HepG2 (cell line): ENCODE measurements around the gene PLGRKT. TPM values are rescaled to one million over a fixed set of nuclear protein-coding genes. Genes with fewer than 3 reads are reported as not detected.

Experiments used
- ATAC-seq: fragments of 200-7000 bp; cut with Tn5 transposase; 3 replicates; pipeline ENCODE4 v1.9.1; 2020; ENCODE audit warnings: mild to moderate bottlenecking, moderate library complexity
- BruUV-seq: library from RNA; stranded (reverse); fragments of 400-500 nt; replicated peaks from 2 replicates; lab custom pipeline; 2021; lab: Mats Ljungman, UMichigan
- CTCF ChIA-PET: fragments of 300-600 bp; formaldehyde crosslinking; extraction: SDS; loops from one replicate; lab custom pipeline; 2021; ENCODE audit warnings: low total read pairs, inconsistent platforms, low intra/inter-chr PET ratio; lab: Yijun Ruan, JAX
- POLR2A ChIA-PET: fragments of 350-600 bp; sonication (Branson Sonifier 250); formaldehyde crosslinking; loops from one replicate; lab custom pipeline; 2020; ENCODE audit warnings: antibody characterized with exemption, inconsistent platforms; lab: Yijun Ruan, JAX
- DNase-seq: peaks from one replicate; pipeline ENCODE4 v3.0.0-alpha.2; 2015; ENCODE audit warnings: low spot score
- FAIRE-seq: peaks from 3 replicates; lab custom pipeline; 2011; peaks lifted over from hg19 to GRCh38; lab: Jason Lieb, UNC
- H2AFZ ChIP-seq: one replicate; pipeline ENCODE4 v1.6.1; 2011; ENCODE audit warnings: low read length, inconsistent platforms
- H3K27ac ChIP-seq: fragments of 300-600 bp; 3 replicates; pipeline ENCODE4 v1.8.0; 2011; ENCODE audit warnings: mixed run types, mild to moderate bottlenecking, mixed read lengths, low read length, inconsistent platforms; ENCODE audit not compliant: insufficient read depth; ENCODE audit errors: extremely low read length
- H3K27me3 ChIP-seq, 2 experiments: fragments of 200-600 bp in 1 of 2; 2 replicates in 1 of 2; 3 replicates in 1 of 2; pipeline versions ENCODE4 v1.6.0 to v1.8.0; 2011; ENCODE audit warnings: low read length in 2 of 2, mild to moderate bottlenecking in 2 of 2, moderate library complexity in 2 of 2, inconsistent platforms in 1 of 2; ENCODE audit not compliant: insufficient read depth in 2 of 2, control insufficient read depth in 1 of 2
- H3K36me3 ChIP-seq, 2 experiments: fragments of 200-600 bp in 1 of 2; replicated peaks in 1 of 2; 2 replicates in 1 of 2; 3 replicates in 1 of 2; pipeline versions ENCODE4 v1.5.1 to v1.8.0; 2011; ENCODE audit warnings: low read length in 2 of 2, inconsistent platforms in 1 of 2; ENCODE audit not compliant: insufficient read depth in 2 of 2, control insufficient read depth in 1 of 2
- H3K4me1 ChIP-seq: 2 replicates; pipeline ENCODE4 v1.5.1; 2012; ENCODE audit warnings: low read length, inconsistent platforms; ENCODE audit not compliant: insufficient read depth
- H3K4me2 ChIP-seq: 2 replicates; pipeline ENCODE4 v1.6.0; 2011; ENCODE audit warnings: low read depth, low read length, inconsistent platforms
- H3K4me3 ChIP-seq, 3 experiments: fragments of 200-600 bp in 1 of 3; sonication (generic), shearing (Covaris generic) in 1 of 3; replicated peaks in 1 of 3; 2 replicates each; pipeline ENCODE4 v1.5.1; 2011 to 2016; ENCODE audit warnings: low read length in 3 of 3, inconsistent platforms in 2 of 3, low read depth in 2 of 3, mild to moderate bottlenecking in 2 of 3, control low read depth in 1 of 3, mixed read lengths in 1 of 3; ENCODE audit not compliant: insufficient read depth in 1 of 3
- H3K79me2 ChIP-seq: one replicate; pipeline ENCODE4 v1.6.1; 2011; ENCODE audit warnings: low read length, inconsistent platforms; ENCODE audit not compliant: insufficient read depth
- H3K9ac ChIP-seq: 2 replicates; pipeline ENCODE4 v1.6.0; 2011; ENCODE audit warnings: mild to moderate bottlenecking, low read depth, low read length, inconsistent platforms; ENCODE audit not compliant: insufficient read depth
- H3K9me3 ChIP-seq: 2 replicates; pipeline ENCODE4 v1.5.1; 2012; ENCODE audit warnings: mild to moderate bottlenecking, low read length
- H4K20me1 ChIP-seq: 2 replicates; pipeline ENCODE4 v1.6.0; 2011; ENCODE audit warnings: inconsistent platforms, mild to moderate bottlenecking, low read length, moderate library complexity; ENCODE audit not compliant: insufficient read depth
- CBX5 ChIP-seq: sonication (generic); formaldehyde crosslinking; IDR thresholded peaks from 2 replicates; pipeline ENCODE4 v1.4.0; 2020; ENCODE audit warnings: missing genetic modification reagents, borderline replicate concordance
- CREB1 ChIP-seq, 2 experiments: fragments of 450-650 bp in 1 of 2; IDR thresholded peaks; 2 replicates each; pipeline ENCODE4 v1.6.1; 2016 to 2017; ENCODE audit warnings: control low read depth in 1 of 2, mild to moderate bottlenecking in 1 of 2, missing compliant biosample characterization in 1 of 2, missing genetic modification characterization in 1 of 2
- HES4 ChIP-seq: sonication (generic); formaldehyde crosslinking; IDR thresholded peaks from 2 replicates; pipeline ENCODE4 v1.9.0; 2021; ENCODE audit warnings: mild to moderate bottlenecking, missing genetic modification reagents, borderline replicate concordance
- HHEX ChIP-seq: IDR thresholded peaks from 2 replicates; pipeline ENCODE4 v1.6.1; 2016; ENCODE audit warnings: control low read depth
- JUNB ChIP-seq: sonication (generic); formaldehyde crosslinking; IDR thresholded peaks from 2 replicates; pipeline ENCODE4 v1.8.0; 2022; ENCODE audit warnings: missing genetic modification reagents, mild to moderate bottlenecking, borderline replicate concordance
- MEIS2 ChIP-seq: sonication (generic); formaldehyde crosslinking; IDR thresholded peaks from 2 replicates; pipeline ENCODE4 v1.9.0; 2021; ENCODE audit warnings: mild to moderate bottlenecking, missing genetic modification reagents
- RFXAP ChIP-seq: sonication (generic); formaldehyde crosslinking; IDR thresholded peaks from 2 replicates; pipeline ENCODE4 v1.4.0; 2020; ENCODE audit warnings: missing genetic modification reagents, borderline replicate concordance
- SMC3 ChIP-seq: IDR thresholded peaks from 2 replicates; pipeline ENCODE4 v1.6.1; 2011; ENCODE audit warnings: low read length, improper control_type of control experiment
- ZBTB21 ChIP-seq: sonication (generic); formaldehyde crosslinking; IDR thresholded peaks from 2 replicates; pipeline ENCODE4 v1.4.0; 2020; ENCODE audit warnings: missing genetic modification reagents
- ZBTB7B ChIP-seq: sonication (generic); formaldehyde crosslinking; IDR thresholded peaks from 2 replicates; pipeline ENCODE4 v1.4.0; 2020; ENCODE audit warnings: missing genetic modification reagents
- WGBS: methylation state at CpG from one replicate; pipeline ENCODE4 v1.1.6; 2017; ENCODE audit warnings: low lambda C conversion rate; 5-methylcytosine and 5-hydroxymethylcytosine counted together
- in situ Hi-C: cut with HindIII; loops from 2 replicates; pipeline ENCODE4 v1.10.0; 2017; ENCODE audit warnings: low pct_unique_long_range_greater_than_20kb; ENCODE audit not compliant: extremely low pct_ligation_motif_present
- intact Hi-C: fragments of 100-400 bp; cut with micrococcal nuclease; formaldehyde crosslinking; loops from one replicate; pipeline ENCODE4 v1.10.0; 2022; ENCODE audit not compliant: unreplicated experiment
- polyA plus RNA-seq, 8 experiments: library from polyadenylated mRNA; depleted of rRNA in 3 of 8; stranded (reverse) in 7 of 8; unstranded in 1 of 8; fragments of >200 nt; fragmentation: Illumina TruSeq in 4 of 8; extraction: Trizol in 4 of 8; gene quantifications; 2 replicates each; pipeline versions ENCODE4 v1.2.1 to v1.2.3, GENCODE V29; 2011 to 2016; ENCODE audit warnings: low read depth in 4 of 8, missing spikeins in 1 of 8, mixed read lengths in 1 of 8; ENCODE audit not compliant: insufficient read depth in 1 of 8
- total RNA-seq, 5 experiments: library from RNA; depleted of rRNA; stranded (reverse); fragments of >200 nt; fragmentation: Illumina TruSeq; extraction: Trizol; gene quantifications; 2 replicates each; pipeline ENCODE4 v1.2.3, GENCODE V29; 2016; ENCODE audit warnings: low read depth in 1 of 5
- TF ChIP-seq, protein P1 (sequence below): sonication (generic); formaldehyde crosslinking; IDR thresholded peaks from 2 replicates; pipeline ENCODE4 v1.5.0; 2020; ENCODE audit warnings: mild to moderate bottlenecking, missing genetic modification reagents
- TF ChIP-seq, protein P2 (sequence below): sonication (generic); formaldehyde crosslinking; IDR thresholded peaks from 2 replicates; pipeline ENCODE4 v1.4.0; 2020; ENCODE audit warnings: mild to moderate bottlenecking, missing genetic modification reagents
- TF ChIP-seq, protein P3 (sequence below): sonication (generic); formaldehyde crosslinking; IDR thresholded peaks from 2 replicates; pipeline ENCODE4 v1.8.0; 2022; ENCODE audit warnings: mild to moderate bottlenecking, missing genetic modification reagents
- TF ChIP-seq, protein P4 (sequence below): sonication (generic); formaldehyde crosslinking; IDR thresholded peaks from 2 replicates; pipeline ENCODE4 v1.4.0; 2020; ENCODE audit warnings: mild to moderate bottlenecking, low read depth, missing genetic modification reagents

PLGRKT gene
- total and polyA plus RNA-seq, 2 of the 13 experiments (the other 11 are each of a cell fraction or from before 2014, with no cell fraction given), result 5.0 to 15.8 TPM

DNA sequence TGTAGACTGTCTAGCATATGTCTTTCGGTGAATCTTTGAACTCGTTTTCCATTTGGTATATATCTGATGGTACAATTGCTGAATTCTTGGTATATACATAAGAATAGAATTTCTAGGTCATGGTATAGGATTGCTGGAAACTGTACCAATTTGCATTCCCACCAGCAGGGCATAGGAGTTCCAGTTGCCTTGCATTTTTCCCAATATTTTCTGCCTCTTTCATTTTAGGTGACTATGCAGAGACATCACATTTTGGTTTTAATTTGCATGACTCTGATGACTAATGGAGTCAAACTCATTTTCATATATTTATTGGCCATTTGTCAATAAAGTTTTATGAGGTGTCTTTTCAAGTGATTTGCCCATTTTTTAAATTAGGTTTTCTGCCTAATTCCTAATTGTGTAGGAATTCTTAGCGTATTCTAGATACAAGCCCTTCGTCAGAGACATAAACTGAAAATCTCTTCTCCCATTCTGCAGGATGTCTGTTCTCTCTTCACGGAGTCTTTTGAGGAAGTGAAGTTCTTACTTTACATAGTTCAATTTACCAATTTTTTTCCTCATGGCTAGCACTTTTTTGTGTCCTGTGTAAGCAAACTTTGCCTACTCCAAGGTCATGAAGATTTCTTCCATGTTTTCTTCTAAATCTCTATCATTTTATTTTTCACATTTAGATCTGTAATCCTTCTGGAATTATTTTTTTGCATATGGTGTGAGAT, 43.8 kb upstream of the PLGRKT start:
- WGBS, result 43% methylated on average over 5 of the region's 5 CpGs
- DNase-seq (no peak), ATAC-seq (no peak), FAIRE-seq (no peak)
- POLR2A ChIA-PET, result no interaction called here
- no peak overlapping the region for H2AFZ ChIP-seq
- no peaks in the 10 kb centered on the region for H3K9me3 ChIP-seq
- intact Hi-C loops, result no loop called here
- H3K4me2 ChIP-seq, result no peak overlapping the region
- H3K4me3 ChIP-seq, result no peak overlapping the region
- no peaks in the 10 kb centered on the region for H3K79me2 ChIP-seq
- no TSS peak for BruUV-seq
- no peak overlapping the region for H3K9ac ChIP-seq
- no peak overlapping the region for H3K27ac ChIP-seq
- H3K4me1 ChIP-seq, result peaks cover 6% of the 10 kb centered on the region; the same call in 1 of the 2 replicates
- H4K20me1 ChIP-seq, result no peaks in the 10 kb centered on the region
- in situ Hi-C loops, result no loop called here
- H3K27me3 ChIP-seq, result peaks cover 0 to 3% of the 10 kb centered on the region in 2 experiments; a peak in 1 of 5 replicates
- H3K36me3 ChIP-seq, result no peaks in the 10 kb centered on the region
- CTCF ChIA-PET, result no interaction called here
- no peak for TF ChIP-seq ZBTB21
- no peak for TF ChIP-seq SMC3
- TF ChIP-seq, protein P1, sequence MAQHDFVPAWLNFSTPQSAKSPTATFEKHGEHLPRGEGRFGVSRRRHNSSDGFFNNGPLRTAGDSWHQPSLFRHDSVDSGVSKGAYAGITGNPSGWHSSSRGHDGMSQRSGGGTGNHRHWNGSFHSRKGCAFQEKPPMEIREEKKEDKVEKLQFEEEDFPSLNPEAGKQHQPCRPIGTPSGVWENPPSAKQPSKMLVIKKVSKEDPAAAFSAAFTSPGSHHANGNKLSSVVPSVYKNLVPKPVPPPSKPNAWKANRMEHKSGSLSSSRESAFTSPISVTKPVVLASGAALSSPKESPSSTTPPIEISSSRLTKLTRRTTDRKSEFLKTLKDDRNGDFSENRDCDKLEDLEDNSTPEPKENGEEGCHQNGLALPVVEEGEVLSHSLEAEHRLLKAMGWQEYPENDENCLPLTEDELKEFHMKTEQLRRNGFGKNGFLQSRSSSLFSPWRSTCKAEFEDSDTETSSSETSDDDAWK (CRISPR knock-in tag), result no peak
- no peak for TF ChIP-seq CREB1 (IDR thresholded peaks at IDR 0.05)
- no peak for TF ChIP-seq CREB1 (CRISPR knock-in tag; IDR thresholded peaks at IDR 0.05)
- TF ChIP-seq HES4 (CRISPR knock-in tag), result no peak
- no peak for TF ChIP-seq HHEX (CRISPR knock-in tag)
- TF ChIP-seq, protein P2, sequence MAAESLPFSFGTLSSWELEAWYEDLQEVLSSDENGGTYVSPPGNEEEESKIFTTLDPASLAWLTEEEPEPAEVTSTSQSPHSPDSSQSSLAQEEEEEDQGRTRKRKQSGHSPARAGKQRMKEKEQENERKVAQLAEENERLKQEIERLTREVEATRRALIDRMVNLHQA (CRISPR knock-in tag), result no peak
- TF ChIP-seq ZBTB7B, result no peak
- TF ChIP-seq MEIS2 (CRISPR knock-in tag), result no peak
- TF ChIP-seq, protein P3, sequence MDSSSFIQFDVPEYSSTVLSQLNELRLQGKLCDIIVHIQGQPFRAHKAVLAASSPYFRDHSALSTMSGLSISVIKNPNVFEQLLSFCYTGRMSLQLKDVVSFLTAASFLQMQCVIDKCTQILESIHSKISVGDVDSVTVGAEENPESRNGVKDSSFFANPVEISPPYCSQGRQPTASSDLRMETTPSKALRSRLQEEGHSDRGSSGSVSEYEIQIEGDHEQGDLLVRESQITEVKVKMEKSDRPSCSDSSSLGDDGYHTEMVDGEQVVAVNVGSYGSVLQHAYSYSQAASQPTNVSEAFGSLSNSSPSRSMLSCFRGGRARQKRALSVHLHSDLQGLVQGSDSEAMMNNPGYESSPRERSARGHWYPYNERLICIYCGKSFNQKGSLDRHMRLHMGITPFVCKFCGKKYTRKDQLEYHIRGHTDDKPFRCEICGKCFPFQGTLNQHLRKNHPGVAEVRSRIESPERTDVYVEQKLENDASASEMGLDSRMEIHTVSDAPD (CRISPR knock-in tag), result no peak
- TF ChIP-seq CBX5 (CRISPR knock-in tag), result no peak
- no peak for TF ChIP-seq JUNB
- no peak for TF ChIP-seq RFXAP (CRISPR knock-in tag)
- TF ChIP-seq, protein P4, sequence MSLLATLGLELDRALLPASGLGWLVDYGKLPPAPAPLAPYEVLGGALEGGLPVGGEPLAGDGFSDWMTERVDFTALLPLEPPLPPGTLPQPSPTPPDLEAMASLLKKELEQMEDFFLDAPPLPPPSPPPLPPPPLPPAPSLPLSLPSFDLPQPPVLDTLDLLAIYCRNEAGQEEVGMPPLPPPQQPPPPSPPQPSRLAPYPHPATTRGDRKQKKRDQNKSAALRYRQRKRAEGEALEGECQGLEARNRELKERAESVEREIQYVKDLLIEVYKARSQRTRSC (CRISPR knock-in tag), result no peak
